HG03025 (cell line): ENCODE measurements around the gene IL20.

Source experiments
- ATAC-seq: cut with Tn5 transposase; IDR thresholded peaks from one replicate; pipeline ENCODE4 v1.9.1; 2021; ENCODE audit warnings: mild to moderate bottlenecking, moderate library complexity; ENCODE audit not compliant: unreplicated experiment, low FRiP score

The IL20 gene

DNA sequence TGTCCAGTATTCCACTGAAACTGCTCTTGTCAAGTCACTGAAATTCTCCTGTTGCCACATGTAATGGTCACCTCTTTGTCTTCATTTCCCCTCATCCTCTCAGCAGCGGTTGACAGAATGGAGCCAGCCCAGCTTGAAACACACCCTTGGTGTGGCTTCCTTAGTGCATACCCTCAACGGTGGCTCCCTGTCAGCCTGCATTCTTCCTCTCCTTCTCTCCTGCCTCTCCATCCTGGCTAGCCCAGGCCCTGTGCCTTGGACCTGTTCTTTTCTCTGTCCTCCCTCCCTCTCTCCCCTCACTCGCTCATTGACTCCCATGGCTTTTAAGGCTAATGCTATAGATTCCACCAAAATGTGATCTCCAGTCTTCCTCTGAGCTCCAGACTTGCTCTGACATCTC lies 52.7 kb downstream of the IL20 start:
- ATAC-seq, result no peak
